ENCODE results near the gene AKIRIN2. TPM values are rescaled to one million over a fixed set of nuclear protein-coding genes. Genes with fewer than 3 reads are reported as not detected.

The AKIRIN2 gene
- total RNA-seq, 1 experiment from 2014 or later: 48.1 TPM

DNA sequence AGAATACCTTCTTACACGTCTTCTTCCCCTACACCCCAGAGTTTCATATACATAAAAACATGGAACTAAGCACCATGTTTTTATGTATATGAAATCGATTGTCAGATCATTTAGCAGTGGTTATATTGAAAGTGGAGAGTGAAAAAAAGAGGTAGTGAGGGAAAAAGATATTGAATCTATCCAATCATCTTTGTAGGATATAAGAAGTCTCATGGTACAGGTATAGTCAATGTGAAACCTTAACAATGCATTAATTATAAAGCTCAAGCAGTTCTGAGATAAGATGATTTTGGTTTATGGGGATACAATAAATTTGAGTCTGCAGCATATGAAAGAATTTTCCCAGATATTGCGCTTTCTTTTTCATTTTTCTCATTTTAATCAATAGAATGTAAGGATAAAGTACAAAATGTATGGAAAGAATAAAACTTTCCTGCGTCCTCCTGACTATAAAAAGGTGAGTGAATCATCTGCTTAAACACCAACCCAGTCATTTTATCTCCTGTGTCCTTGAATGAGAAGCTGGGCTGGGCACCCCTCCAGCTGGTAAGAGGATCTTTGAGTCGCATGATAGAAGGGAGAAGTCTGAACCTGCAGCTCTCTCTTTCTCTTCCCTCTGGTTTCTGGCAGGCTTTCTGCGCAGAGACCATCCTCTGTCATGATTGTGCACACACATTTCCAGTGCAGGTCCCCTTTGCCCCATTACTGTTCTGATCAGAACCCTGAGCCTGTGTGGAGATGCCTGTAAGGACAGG lies 28.1 kb upstream of the AKIRIN2 start:
- BruUV-seq (replicated peaks): no TSS peak
- DNase-seq (ENCODE audit: unreplicated experiment): peak; percentile 84
- H3K4me1 Mint-ChIP-seq (ENCODE audit: insufficient read depth, unreplicated experiment): peaks cover 42% of the 10 kb centered on the region
- no peak overlapping the region for H3K27ac Mint-ChIP-seq (ENCODE audit: low read depth, unreplicated experiment)
- TF ChIP-seq, protein P1, sequence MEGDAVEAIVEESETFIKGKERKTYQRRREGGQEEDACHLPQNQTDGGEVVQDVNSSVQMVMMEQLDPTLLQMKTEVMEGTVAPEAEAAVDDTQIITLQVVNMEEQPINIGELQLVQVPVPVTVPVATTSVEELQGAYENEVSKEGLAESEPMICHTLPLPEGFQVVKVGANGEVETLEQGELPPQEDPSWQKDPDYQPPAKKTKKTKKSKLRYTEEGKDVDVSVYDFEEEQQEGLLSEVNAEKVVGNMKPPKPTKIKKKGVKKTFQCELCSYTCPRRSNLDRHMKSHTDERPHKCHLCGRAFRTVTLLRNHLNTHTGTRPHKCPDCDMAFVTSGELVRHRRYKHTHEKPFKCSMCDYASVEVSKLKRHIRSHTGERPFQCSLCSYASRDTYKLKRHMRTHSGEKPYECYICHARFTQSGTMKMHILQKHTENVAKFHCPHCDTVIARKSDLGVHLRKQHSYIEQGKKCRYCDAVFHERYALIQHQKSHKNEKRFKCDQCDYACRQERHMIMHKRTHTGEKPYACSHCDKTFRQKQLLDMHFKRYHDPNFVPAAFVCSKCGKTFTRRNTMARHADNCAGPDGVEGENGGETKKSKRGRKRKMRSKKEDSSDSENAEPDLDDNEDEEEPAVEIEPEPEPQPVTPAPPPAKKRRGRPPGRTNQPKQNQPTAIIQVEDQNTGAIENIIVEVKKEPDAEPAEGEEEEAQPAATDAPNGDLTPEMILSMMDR (IDR thresholded peaks at IDR 0.05; ENCODE audit: unreplicated experiment): no peak
- ChIA-PET POLR2A (interaction anchor here (0.8 to 5.1 kb wide), 6 partner anchors 16 to 178 kb away, joined by 3 to 76 read pairs (median 6); partner anchors contain the start of gene AKIRIN2), CTCF (interaction anchor here (0.6 to 0.8 kb wide), 2 partner anchors 14 to 283 kb away, joined by 3 read pairs; no protein-coding TSS in a partner anchor)
- no peaks in the 10 kb centered on the region for H3K27me3 Mint-ChIP-seq (ENCODE audit: insufficient read depth, unreplicated experiment)
- intact Hi-C loops (cut with micrococcal nuclease): no loop called here
- H3K4me3 Mint-ChIP-seq (ENCODE audit: unreplicated experiment): no peak overlapping the region
- H3K9me3 Mint-ChIP-seq (ENCODE audit: unreplicated experiment): peaks cover 7% of the 10 kb centered on the region
- H3K36me3 Mint-ChIP-seq (ENCODE audit: insufficient read depth, unreplicated experiment): no peaks in the 10 kb centered on the region

DNA sequence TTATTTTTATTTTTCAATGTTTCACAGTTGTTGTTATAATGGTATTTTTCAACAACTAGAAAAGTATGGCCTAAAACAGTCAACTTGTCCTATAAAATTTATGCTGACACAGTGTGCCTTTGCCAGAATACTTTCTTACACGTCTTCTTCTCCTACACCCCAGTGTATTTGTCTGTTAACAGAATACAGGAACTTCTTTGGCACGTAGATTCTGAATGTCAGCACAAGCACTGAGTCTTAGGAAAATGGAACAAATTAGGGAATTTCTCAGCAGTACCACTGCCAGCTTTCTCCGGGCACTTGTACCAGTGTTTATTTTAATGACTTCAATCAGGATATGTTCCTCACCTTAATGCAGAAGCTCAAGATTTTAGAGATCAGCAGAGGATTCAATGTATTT lies 26.7 kb upstream of the AKIRIN2 start:
- TF ChIP-seq, protein P1 (IDR thresholded peaks at IDR 0.05; ENCODE audit: unreplicated experiment): no peak
- ChIA-PET POLR2A (interaction anchor here (0.9 to 5.1 kb wide), 3 partner anchors 10 to 30 kb away, joined by 5 to 76 read pairs (median 60); partner anchors contain the start of gene AKIRIN2), CTCF (interaction anchor here (0.7 kb wide), 3 partner anchors 14 to 174 kb away, joined by 3 to 4 read pairs (median 3); no protein-coding TSS in a partner anchor)
- no TSS peak for BruUV-seq (replicated peaks)
- no peak for DNase-seq (ENCODE audit: unreplicated experiment)
- intact Hi-C loops (cut with micrococcal nuclease): no loop called here
- Mint-ChIP-seq H3K27me3 (ENCODE audit: insufficient read depth, unreplicated experiment) (no peaks in the 10 kb centered on the region), H3K9me3 (ENCODE audit: unreplicated experiment) (peaks cover 7% of the 10 kb centered on the region), H3K4me3 (ENCODE audit: unreplicated experiment) (no peak overlapping the region), H3K27ac (ENCODE audit: low read depth, unreplicated experiment) (no peak overlapping the region), H3K36me3 (ENCODE audit: insufficient read depth, unreplicated experiment) (no peaks in the 10 kb centered on the region), H3K4me1 (ENCODE audit: insufficient read depth, unreplicated experiment) (peaks cover 42% of the 10 kb centered on the region)

DNA sequence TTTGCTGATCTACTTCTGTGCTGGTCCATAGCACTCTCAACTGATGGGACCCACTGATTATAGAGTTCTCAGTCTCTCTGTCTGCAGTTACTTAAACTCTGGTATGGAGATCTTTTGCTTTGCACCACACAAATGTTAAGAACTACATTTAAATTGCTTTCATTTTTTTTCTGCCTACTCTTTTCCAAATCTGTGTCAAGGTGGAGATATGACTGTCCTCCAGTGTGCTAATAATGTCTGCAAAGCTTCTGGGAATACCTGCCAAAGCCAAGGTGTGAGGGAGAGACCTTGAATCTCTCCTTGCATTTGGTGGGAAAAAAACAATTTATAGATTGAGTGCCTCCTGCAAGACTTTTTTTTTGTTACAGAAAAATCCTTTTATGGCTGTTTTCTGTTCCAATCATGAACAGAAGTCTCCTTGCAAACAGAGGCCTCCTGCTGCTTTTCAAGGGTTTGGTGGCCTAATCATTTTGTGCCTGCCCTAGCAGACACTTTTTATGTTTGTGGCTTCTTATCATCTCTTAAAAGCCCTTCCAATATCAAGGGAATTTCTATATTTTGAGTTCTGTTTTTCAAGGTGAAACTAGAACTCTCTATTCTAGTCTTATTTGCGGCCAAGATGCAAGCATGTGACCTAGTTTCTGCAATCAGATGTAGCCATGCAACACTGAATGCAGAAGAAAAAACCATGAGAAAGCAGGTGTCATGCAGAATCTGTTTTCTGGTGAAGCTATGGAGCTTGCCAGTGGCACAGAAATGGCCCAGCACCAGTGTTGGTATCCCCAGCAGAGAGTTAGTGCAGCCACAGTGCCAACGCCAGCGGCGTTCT lies 23.2 kb upstream of the AKIRIN2 start:
- intact Hi-C loops (cut with micrococcal nuclease): no loop called here
- no peak for DNase-seq (ENCODE audit: unreplicated experiment)
- BruUV-seq (replicated peaks): no TSS peak
- Mint-ChIP-seq H3K27me3 (ENCODE audit: insufficient read depth, unreplicated experiment) (no peaks in the 10 kb centered on the region), H3K36me3 (ENCODE audit: insufficient read depth, unreplicated experiment) (no peaks in the 10 kb centered on the region), H3K4me1 (ENCODE audit: insufficient read depth, unreplicated experiment) (peaks cover 31% of the 10 kb centered on the region), H3K27ac (ENCODE audit: low read depth, unreplicated experiment) (no peak overlapping the region), H3K4me3 (ENCODE audit: unreplicated experiment) (no peak overlapping the region), H3K9me3 (ENCODE audit: unreplicated experiment) (peaks cover 7% of the 10 kb centered on the region)
- ChIA-PET POLR2A (interaction anchor here (0.8 to 4.9 kb wide), 2 partner anchors 25 to 167 kb away, joined by 3 to 89 read pairs; partner anchors contain the start of gene AKIRIN2), CTCF (no interaction called here)
- TF ChIP-seq, protein P1 (IDR thresholded peaks at IDR 0.05; ENCODE audit: unreplicated experiment): no peak

Measured in MCF 10A (cell line).